PC-9 (cell line): ENCODE data around the gene ZSCAN10.

Experiments
- EZH2 ChIP-seq: fragments of 200-600 bp; sonication (generic); IDR thresholded peaks from 2 replicates; pipeline ENCODE4 v1.8.0; 2017; ENCODE audit warnings: antibody characterized with exemption, low read depth
- TF ChIP-seq, protein P1 (sequence below): fragments of 200-600 bp; sonication (generic); conservative IDR thresholded peaks from 2 replicates; pipeline ENCODE4 v1.6.1; 2017; ENCODE audit warnings: mixed run types, antibody characterized with exemption, mild to moderate bottlenecking, moderate library complexity

DNA sequence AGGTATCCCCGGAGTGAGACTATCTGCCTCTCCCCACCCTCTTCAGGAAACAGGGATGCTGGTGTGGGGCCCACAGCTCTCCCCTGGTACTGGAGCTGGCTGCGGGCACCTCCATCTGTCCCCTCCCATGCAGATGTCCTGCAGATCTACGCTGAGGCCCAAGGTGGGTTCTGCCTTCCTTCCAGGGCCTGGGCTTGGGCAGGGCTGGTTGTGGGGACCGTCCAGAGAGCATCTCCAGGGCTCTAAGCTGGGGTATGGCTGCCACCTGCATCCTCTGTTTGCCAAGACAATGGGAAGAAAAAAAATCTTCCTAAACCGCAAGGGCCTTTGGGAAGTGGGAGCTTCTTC is 48.6 kb upstream of the ZSCAN10 start:
- TF ChIP-seq, protein P1, sequence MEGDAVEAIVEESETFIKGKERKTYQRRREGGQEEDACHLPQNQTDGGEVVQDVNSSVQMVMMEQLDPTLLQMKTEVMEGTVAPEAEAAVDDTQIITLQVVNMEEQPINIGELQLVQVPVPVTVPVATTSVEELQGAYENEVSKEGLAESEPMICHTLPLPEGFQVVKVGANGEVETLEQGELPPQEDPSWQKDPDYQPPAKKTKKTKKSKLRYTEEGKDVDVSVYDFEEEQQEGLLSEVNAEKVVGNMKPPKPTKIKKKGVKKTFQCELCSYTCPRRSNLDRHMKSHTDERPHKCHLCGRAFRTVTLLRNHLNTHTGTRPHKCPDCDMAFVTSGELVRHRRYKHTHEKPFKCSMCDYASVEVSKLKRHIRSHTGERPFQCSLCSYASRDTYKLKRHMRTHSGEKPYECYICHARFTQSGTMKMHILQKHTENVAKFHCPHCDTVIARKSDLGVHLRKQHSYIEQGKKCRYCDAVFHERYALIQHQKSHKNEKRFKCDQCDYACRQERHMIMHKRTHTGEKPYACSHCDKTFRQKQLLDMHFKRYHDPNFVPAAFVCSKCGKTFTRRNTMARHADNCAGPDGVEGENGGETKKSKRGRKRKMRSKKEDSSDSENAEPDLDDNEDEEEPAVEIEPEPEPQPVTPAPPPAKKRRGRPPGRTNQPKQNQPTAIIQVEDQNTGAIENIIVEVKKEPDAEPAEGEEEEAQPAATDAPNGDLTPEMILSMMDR, result no peak
- no peak for TF ChIP-seq EZH2
